Measurements from ENCODE around the gene SPN. TPM values are rescaled to one million over a fixed set of nuclear protein-coding genes. Genes with fewer than 3 reads are reported as not detected.

SPN gene
- total and polyA plus RNA-seq, 2 donors (not counting 3 experiments of a cell fraction or from before 2014, with no cell fraction given): not detected

DNA sequence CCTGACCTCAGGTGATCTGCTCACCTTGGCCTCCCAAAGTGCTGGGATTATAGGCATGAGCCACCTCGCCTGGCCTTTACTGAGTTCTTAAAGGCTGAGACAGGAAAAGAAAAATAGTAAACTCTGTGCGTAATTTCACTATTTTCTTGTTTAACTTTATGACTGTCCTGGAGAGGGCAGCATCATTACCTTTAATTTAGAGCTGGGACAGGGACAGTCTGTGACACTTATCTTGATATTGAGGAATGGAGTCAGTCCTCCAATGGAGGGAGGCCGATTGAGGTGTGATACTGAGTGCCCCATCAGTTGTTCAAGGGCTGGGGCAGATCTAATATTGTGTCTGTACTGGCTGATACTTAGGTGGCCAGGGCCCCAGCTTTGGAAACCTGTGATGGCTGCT, 21.5 kb upstream of the SPN start:
- Histone ChIP-seq H3K79me2 (ENCODE audit: control insufficient read depth, insufficient read depth, low read length) (no peaks in the 10 kb centered on the region), H3K9me3 (replicated peaks; ENCODE audit: control insufficient read depth, insufficient read depth, low read length) (no peaks in the 10 kb centered on the region), H3K4me1 (ENCODE audit: control insufficient read depth, extremely low read depth, insufficient read depth, low read length) (no peaks in the 10 kb centered on the region), H4K20me1 (replicated peaks; ENCODE audit: control insufficient read depth, extremely low read depth, insufficient read depth, low read length) (no peaks in the 10 kb centered on the region), H3K4me3 (replicated peaks in 1 of 3; ENCODE audit: insufficient read depth in 1 of 3, low read depth in 1 of 3, low read length in 3 of 3) (no peak overlapping the region), H3K27me3 (ENCODE audit: control insufficient read depth in 2 of 2, insufficient read depth in 2 of 2, low read length in 2 of 2) (peaks cover 0 to 2% of the 10 kb centered on the region in 2 experiments), H3K36me3 (ENCODE audit: control insufficient read depth in 2 of 2, extremely low read depth in 1 of 2, insufficient read depth in 2 of 2, low read length in 2 of 2) (no peaks in the 10 kb centered on the region), H3K9ac (replicated peaks; ENCODE audit: extremely low read depth, insufficient read depth, low read length) (no peak overlapping the region), H3K4me2 (ENCODE audit: insufficient read depth, low read length) (no peak overlapping the region), H3K27ac (ENCODE audit: insufficient read depth, low read depth, low read length) (no peak overlapping the region), H2AFZ (ENCODE audit: low read depth, low read length) (no peak overlapping the region), H3K9me1 (replicated peaks; ENCODE audit: control insufficient read depth, extremely low read depth, insufficient read depth, low read length) (no peaks in the 10 kb centered on the region)
- ChIA-PET POLR2A (no interaction called here), CTCF (interaction anchor here (0.7 to 2.1 kb wide), 2 partner anchors 11 to 59 kb away, joined by 3 to 7 read pairs; no protein-coding TSS in a partner anchor)
- intact Hi-C loops (cut with micrococcal nuclease) (no loop called here), dilution Hi-C loops (cut with MboI; ENCODE audit: extremely low pct_ligation_motif_present, low sequenced_read_pairs) (no loop called here)
- FAIRE-seq (no peak), DNase-seq (ENCODE audit: low read depth, low spot score) (no peak)
- no TSS peak for BruUV-seq (replicated peaks)
- TF ChIP-seq JUN (IDR thresholded peaks at IDR 0.05; ENCODE audit: borderline replicate concordance, insufficient read depth, insufficient read length, low read depth): no peak
- TF ChIP-seq EZH2 (IDR thresholded peaks at IDR 0.05; ENCODE audit: borderline replicate concordance, low read depth, low read length, severe bottlenecking): no peak
- no peak for TF ChIP-seq GATA2 (IDR thresholded peaks at IDR 0.05; ENCODE audit: insufficient read depth, insufficient read length, low read depth, low read length)

DNA sequence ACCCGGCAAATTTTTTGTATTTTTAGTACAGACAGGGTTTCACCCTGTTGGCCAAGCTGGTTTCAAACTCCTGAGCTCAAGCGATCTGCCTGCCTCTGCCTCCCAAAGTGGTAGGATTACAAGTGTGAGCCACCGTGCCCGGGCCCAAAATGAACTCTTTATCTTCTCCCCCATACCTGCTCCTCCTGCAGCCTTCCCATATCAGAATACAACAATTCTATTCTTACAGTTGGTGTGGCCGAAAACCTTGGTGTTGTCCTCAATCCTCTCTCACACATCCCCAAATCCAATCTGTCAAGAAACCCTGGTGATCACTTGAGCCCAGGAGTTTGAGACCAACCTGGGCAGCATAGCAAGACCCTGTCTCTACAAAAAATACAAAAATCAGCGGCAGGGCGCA, 19.5 kb upstream of the SPN start:
- no peaks in the 10 kb centered on the region for H3K9me1 ChIP-seq (replicated peaks; ENCODE audit: control insufficient read depth, extremely low read depth, insufficient read depth, low read length)
- no peak overlapping the region for H3K4me3 ChIP-seq (replicated peaks in 1 of 3; ENCODE audit: insufficient read depth in 1 of 3, low read depth in 1 of 3, low read length in 3 of 3)
- intact Hi-C loops (cut with micrococcal nuclease) (no loop called here), dilution Hi-C loops (cut with MboI; ENCODE audit: extremely low pct_ligation_motif_present, low sequenced_read_pairs) (no loop called here)
- H3K79me2 ChIP-seq (ENCODE audit: control insufficient read depth, insufficient read depth, low read length): no peaks in the 10 kb centered on the region
- no peak overlapping the region for H3K4me2 ChIP-seq (ENCODE audit: insufficient read depth, low read length)
- H3K36me3 ChIP-seq (ENCODE audit: control insufficient read depth in 2 of 2, extremely low read depth in 1 of 2, insufficient read depth in 2 of 2, low read length in 2 of 2): no peaks in the 10 kb centered on the region
- TF ChIP-seq, protein P1, sequence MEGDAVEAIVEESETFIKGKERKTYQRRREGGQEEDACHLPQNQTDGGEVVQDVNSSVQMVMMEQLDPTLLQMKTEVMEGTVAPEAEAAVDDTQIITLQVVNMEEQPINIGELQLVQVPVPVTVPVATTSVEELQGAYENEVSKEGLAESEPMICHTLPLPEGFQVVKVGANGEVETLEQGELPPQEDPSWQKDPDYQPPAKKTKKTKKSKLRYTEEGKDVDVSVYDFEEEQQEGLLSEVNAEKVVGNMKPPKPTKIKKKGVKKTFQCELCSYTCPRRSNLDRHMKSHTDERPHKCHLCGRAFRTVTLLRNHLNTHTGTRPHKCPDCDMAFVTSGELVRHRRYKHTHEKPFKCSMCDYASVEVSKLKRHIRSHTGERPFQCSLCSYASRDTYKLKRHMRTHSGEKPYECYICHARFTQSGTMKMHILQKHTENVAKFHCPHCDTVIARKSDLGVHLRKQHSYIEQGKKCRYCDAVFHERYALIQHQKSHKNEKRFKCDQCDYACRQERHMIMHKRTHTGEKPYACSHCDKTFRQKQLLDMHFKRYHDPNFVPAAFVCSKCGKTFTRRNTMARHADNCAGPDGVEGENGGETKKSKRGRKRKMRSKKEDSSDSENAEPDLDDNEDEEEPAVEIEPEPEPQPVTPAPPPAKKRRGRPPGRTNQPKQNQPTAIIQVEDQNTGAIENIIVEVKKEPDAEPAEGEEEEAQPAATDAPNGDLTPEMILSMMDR (IDR thresholded peaks at IDR 0.05; ENCODE audit: extremely low read depth in 1 of 2, insufficient read depth in 1 of 2, low read depth in 1 of 2, low read length in 2 of 2): no peak
- TF ChIP-seq JUN (IDR thresholded peaks at IDR 0.05; ENCODE audit: borderline replicate concordance, insufficient read depth, insufficient read length, low read depth): no peak
- no peak for TF ChIP-seq GATA2 (IDR thresholded peaks at IDR 0.05; ENCODE audit: insufficient read depth, insufficient read length, low read depth, low read length)
- TF ChIP-seq, protein P2, sequence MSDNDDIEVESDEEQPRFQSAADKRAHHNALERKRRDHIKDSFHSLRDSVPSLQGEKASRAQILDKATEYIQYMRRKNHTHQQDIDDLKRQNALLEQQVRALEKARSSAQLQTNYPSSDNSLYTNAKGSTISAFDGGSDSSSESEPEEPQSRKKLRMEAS (IDR thresholded peaks at IDR 0.05; ENCODE audit: insufficient read depth, insufficient read length): no peak
- TF ChIP-seq MYC (IDR thresholded peaks at IDR 0.05; ENCODE audit: low read depth, low read length): no peak
- TF ChIP-seq FOS (IDR thresholded peaks at IDR 0.05; ENCODE audit: borderline replicate concordance, insufficient read depth, low read length): no peak
- no peak for TF ChIP-seq POLR2A (IDR thresholded peaks at IDR 0.05; ENCODE audit: low read depth, low read length)
- TF ChIP-seq EZH2 (IDR thresholded peaks at IDR 0.05; ENCODE audit: borderline replicate concordance, low read depth, low read length, severe bottlenecking): no peak
- no peak for TF ChIP-seq POLR2AphosphoS5 (IDR thresholded peaks at IDR 0.05; ENCODE audit: insufficient read depth, low read depth, low read length)
- no peaks in the 10 kb centered on the region for H3K9me3 ChIP-seq (replicated peaks; ENCODE audit: control insufficient read depth, insufficient read depth, low read length)
- FAIRE-seq (no peak), DNase-seq (ENCODE audit: low read depth, low spot score) (no peak)
- no peaks in the 10 kb centered on the region for H4K20me1 ChIP-seq (replicated peaks; ENCODE audit: control insufficient read depth, extremely low read depth, insufficient read depth, low read length)
- CTCF ChIA-PET: no interaction called here
- no TSS peak for BruUV-seq (replicated peaks)
- H3K27me3 ChIP-seq (ENCODE audit: control insufficient read depth in 2 of 2, insufficient read depth in 2 of 2, low read length in 2 of 2): peaks cover 0 to 2% of the 10 kb centered on the region in 2 experiments
- H3K27ac ChIP-seq (ENCODE audit: insufficient read depth, low read depth, low read length): no peak overlapping the region
- H3K9ac ChIP-seq (replicated peaks; ENCODE audit: extremely low read depth, insufficient read depth, low read length): no peak overlapping the region
- POLR2A ChIA-PET: interaction anchor here (0.6 kb wide), 1 partner anchor 1194 kb away, joined by 5 read pairs; no protein-coding TSS in a partner anchor
- H3K4me1 ChIP-seq (ENCODE audit: control insufficient read depth, extremely low read depth, insufficient read depth, low read length): no peaks in the 10 kb centered on the region
- no peak overlapping the region for H2AFZ ChIP-seq (ENCODE audit: low read depth, low read length)
